Brain pericyte (primary cell): ENCODE results near the gene FUT7.

Source experiments
- DNase-seq: peaks from one replicate; pipeline ENCODE4 v3.0.0-alpha.2; 2012; ENCODE audit warnings: low read depth, low spot score

FUT7 gene

GRCh38 chr9:137018761-137019559, 12.9 kb downstream of the FUT7 start:
- no peak for DNase-seq

- DNase-seq, result no peak
These were observed 13.9 kb downstream of the FUT7 start for GRCh38 chr9:137017791-137018497.

DNA sequence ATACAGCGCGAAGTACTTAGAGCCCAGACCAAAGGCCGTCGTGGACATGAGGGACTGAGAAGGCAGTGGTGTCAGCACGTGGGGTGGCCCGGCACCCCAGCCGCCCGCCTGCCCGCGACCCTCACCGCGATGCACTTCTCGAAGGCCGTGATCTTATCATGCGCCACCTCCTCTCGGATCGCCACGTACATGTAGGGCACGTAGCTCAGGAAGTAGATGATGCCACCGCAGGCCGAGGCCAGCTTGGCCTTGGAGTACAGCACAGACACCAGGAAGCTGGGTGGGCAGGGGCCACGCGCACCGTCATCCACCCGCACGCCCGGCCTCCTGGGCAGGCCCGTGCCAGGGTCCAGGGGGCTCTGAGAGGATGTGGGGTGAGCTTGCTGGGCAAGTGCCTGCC, 14.8 kb downstream of the FUT7 start:
- no peak for DNase-seq

GRCh38 chr9:137016436-137016835, 15.5 kb downstream of the FUT7 start:
- no peak for DNase-seq

DNA sequence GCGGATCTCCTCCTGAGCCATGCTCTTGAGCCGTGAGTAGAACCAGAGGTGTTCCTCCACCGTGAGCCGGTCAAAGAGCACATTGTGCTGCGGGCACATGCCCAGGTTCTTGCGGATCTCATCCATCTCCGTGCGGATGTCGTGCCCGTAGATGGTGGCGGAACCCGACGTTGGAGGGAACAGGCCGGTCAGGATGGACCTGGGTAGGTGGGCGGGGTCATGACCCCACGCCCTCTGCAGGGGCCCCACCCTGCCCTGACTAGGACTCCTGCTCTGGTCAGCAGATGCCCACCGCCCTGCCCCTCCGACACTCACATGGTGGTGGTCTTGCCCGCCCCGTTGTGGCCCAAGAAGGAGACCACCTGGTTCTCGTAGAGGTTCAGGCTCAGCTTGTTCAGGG, 15.9 kb downstream of the FUT7 start:
- DNase-seq, result no peak

DNA sequence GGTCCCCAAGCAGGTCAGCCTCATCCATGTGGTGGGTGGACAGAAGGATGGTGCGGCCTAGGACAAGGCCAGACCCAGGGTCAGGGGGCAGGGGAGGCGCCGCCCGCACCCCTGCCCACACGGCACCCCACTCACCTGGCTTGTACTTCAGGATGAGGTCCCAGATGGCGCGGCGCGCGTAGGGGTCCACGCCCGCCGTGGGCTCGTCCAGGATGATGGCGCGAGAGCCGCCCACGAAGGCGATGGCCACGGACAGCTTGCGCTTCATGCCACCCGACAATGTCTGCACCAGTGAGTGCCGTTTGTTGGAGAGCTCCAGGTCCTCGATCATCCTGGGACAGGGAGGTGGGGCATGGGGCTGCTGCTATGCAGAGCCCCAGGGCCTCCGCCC, 16.4 kb downstream of the FUT7 start:
- DNase-seq, result no peak

- no peak for DNase-seq
These were observed 16.9 kb downstream of the FUT7 start for GRCh38 chr9:137014776-137015539.

DNA sequence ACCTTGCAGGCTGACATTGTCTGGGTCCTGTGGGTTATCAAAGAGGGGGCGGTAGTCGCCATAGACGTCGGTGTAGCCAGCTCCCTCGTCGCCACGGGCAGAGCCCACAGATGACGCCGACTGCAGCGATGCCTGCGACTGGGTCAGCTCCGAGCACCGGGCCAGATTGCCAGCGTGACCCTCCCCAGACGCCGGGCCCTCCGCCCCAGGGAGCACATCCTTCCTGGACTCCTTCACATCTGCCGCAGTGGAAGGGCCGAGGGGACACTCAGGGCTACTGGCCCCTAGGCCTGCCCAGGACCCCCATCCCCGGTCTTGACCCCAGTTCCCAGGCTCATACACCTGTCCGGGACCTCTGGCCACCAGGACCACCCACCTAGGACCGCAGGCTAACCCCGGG, 17.7 kb downstream of the FUT7 start:
- no peak for DNase-seq

DNA sequence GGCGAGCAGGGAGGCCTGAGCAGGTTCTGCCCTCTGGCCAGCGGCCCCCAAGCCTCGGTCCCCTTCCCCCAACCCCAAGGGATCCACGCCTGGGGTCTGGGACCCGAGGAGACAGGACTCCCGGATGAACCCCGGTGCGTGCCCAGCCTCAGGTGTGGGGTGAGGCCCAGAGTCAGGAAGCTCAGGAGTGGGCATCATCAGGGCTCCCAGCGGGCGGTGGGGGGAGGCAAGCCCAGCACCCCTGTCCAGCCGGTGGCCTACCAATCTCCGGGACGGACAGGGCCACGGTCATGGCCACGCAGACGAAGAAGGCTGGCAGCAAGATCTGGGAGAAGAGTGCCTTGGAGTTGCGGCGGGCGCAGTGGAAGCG, 18.3 kb downstream of the FUT7 start:
- DNase-seq, result no peak

GRCh38 chr9:137012694-137013570, 19.0 kb downstream of the FUT7 start:
- no peak for DNase-seq

GRCh38 chr9:137011907-137012675, 19.8 kb downstream of the FUT7 start:
- no peak for DNase-seq

DNA sequence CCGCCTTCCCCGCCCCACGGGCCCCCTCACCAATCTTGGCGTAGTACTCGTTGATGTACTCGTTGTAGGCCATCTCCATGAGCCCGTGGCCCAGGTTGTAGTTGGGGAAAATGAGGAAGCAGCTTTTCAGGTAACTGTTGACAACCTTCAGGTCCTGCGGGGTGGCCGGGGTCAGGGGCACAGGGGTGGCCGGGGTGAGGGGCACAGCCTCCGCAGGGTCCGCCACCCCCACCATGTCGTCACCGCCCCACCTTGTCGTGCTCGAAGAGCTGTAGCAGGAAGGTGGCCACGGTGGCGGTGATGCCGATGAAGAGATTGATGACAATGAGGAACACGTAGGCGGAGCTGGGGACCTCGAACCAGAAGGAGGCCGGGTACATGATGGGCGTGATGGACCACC, 20.7 kb downstream of the FUT7 start:
- no peak for DNase-seq

DNA sequence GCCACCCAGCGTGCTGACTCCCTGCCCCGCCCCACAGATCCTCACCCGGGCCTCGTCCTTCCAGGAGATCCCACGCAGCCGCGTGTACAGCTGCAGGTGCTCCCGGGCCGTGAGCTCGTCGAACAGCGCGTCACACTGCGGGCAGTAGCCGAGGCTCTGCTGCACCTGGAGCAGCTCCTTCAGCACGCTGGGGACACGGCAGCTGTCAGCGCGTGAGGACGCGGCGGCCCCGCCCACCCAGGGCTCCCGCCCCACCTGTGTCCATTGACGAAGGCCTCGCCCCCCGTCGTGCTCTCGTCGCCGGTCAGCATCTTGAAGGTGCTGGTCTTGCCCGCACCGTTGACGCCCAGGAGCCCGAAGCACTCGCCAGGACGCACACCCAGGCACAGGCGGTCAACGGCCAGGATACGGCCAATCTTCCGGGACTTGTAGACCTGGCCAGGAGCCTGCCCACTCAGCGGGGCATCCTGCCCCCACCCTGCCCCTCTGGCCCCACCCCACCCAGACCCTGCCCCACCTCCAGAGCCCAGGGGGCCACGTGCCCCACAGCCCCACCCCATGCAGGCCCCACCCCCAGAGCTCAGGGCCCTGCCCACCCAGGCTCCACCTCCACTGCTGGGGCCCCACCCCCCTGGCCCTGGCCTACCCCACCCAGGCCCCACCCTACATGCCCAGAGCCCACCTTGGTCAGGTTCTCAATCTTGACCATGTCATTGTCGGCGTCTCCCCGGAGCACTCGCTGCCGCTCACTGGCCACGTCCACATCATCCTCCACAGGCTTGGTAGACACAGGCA, 21.8 kb downstream of the FUT7 start:
- DNase-seq, result no peak

DNA sequence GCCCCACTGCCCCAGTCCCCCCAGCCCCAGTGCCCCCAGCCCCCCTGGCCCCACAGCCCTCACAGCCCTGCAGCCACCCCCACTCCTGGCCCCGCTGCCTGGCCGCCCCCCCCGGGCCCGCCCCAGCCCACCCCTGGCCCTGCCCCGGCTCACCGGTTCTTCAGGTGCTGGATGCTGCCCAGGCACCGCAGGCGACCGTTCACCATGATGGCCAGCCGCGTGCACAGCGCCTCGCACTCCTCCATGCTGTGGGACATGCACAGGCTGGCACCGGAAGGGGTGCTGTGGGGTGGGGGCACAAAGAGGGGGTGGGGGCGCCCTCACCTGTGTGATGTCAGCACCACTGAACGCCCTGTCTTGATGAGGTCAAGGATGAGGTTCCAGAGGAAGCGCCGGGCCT, 22.7 kb downstream of the FUT7 start:
- no peak for DNase-seq

DNA sequence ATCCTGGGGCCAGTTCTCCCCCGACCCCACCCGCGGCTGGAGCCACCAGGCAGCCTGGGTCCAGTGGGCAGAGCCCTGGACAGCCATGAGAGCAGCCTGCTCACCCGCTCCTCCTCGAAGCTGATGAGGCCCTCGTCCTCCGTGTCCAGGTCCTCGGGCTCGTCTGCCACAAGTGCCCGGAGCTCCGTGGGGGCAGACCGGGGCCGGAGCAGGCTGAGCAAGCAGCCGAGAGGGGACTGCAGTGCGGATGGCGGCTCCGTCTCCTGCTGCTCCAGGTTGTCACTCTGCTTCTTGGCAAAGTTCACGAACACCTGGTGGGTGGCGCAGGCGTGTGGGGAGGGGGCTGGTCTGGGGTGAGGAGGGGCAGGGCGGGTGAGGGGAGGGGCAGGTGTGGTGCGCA, 23.6 kb downstream of the FUT7 start:
- no peak for DNase-seq

DNA sequence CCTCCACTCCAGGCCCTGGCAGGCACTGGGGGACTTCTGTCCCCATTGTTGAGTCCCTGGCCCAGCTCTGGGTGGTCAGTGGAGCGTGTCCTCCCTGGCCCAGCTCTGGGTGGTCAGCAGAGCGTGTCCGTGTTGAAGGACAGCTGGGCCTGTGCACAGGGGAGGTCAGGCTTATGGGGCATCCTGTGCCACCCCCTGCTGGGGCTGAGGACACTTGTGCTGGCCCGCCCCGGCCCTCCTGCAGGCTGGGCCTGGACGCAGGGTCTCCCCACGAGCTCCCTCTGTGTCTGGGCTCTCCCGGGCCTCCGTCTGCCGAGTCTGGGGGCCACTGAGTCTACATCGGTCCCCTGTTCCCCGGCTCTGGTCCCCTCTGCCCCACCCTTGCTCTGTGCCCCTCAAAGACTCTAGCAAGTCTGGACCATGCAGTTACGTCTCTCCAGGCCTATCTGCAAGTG, 24.0 kb downstream of the FUT7 start:
- no peak for DNase-seq

DNA sequence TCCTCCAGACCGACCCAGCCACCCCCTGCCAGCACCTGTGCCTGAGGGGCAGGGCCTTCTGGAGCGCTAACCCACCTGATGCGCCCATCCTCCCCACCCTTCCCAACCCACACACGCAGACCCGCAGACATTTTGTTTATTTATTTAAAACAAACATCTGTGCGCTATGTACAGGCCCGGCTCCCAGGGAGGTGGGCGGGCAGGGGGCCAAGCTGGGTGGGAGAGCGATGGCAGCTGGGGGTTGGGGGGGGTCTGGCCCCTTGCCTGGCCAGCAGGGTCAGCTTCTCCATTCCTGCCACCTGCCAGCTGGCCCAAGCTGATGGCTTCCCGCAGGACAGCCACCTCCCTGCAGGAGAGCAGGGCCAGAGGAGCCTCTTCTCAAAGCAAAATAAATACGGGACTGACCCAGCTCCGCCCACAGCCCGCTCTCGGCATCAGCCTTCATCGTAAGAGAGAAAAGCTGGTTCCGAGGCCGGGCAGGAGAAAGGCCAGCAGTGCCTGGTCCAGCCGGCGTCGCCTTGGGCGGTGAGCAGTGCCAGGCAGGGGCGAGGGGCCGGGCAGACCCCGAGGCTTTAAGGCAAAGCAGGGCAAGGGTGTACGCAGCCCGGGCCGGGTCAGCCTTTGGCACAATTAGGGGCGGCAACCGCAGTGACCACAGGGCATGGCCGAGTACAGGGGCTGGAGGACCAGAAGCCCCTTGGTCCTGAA, 24.6 kb downstream of the FUT7 start:
- DNase-seq, result no peak

- no peak for DNase-seq
These were observed 25.5 kb downstream of the FUT7 start for GRCh38 chr9:137006116-137007003.
